OCI-LY7 (cell line): ENCODE results near the gene ACSS1.

Experiments used
- CTCF ChIP-seq: fragments of 200-600 bp; sonication (generic); conservative IDR thresholded peaks from 2 replicates; pipeline ENCODE4 v1.5.1; 2014; ENCODE audit warnings: mild to moderate bottlenecking, antibody characterized with exemption, low read length, moderate library complexity, mixed read lengths
- EZH2phosphoT487 ChIP-seq: fragments of 200-600 bp; sonication (generic); IDR thresholded peaks from 2 replicates; pipeline ENCODE4 v1.6.1; 2018; ENCODE audit warnings: low read depth, borderline replicate concordance, mild to moderate bottlenecking, mixed run types, antibody characterized with exemption, low read length, moderate library complexity, mixed read lengths

- TF ChIP-seq CTCF (no peak), EZH2phosphoT487 (no peak)
These were observed 1.2 kb upstream of the ACSS1 start for GRCh38 chr20:25058847-25059810.
